HEK293 (cell line): Measurements from ENCODE around the gene UGT1A4.

Experiments
- BCL11A ChIP-seq: fragments of 450-650 bp; formaldehyde crosslinking; IDR thresholded peaks from 2 replicates; pipeline ENCODE4 v1.5.1; 2016; ENCODE audit warnings: low read depth, missing biosample characterization, missing genetic modification characterization
- HOXA7 ChIP-seq: sonication (generic); formaldehyde crosslinking; IDR thresholded peaks from 2 replicates; pipeline ENCODE4 v1.8.1; 2022; ENCODE audit warnings: missing genetic modification reagents, borderline replicate concordance
- REST ChIP-seq: fragments of 450-650 bp; formaldehyde crosslinking; IDR thresholded peaks from 2 replicates; pipeline ENCODE4 v1.5.1; 2016; ENCODE audit warnings: missing biosample characterization, missing genetic modification characterization
- SP2 ChIP-seq: fragments of 450-650 bp; formaldehyde crosslinking; IDR thresholded peaks from 2 replicates; pipeline ENCODE4 v1.5.1; 2016; ENCODE audit warnings: missing biosample characterization, missing genetic modification characterization
- ZBTB7A ChIP-seq: fragments of 450-650 bp; formaldehyde crosslinking; IDR thresholded peaks from 2 replicates; pipeline ENCODE4 v1.5.1; 2016; ENCODE audit warnings: low read depth, missing biosample characterization, missing genetic modification characterization
- ZNF140 ChIP-seq: fragments of 450-650 bp; formaldehyde crosslinking; IDR thresholded peaks from 2 replicates; pipeline ENCODE4 v1.5.1; 2016; ENCODE audit warnings: missing biosample characterization, missing genetic modification characterization
- ZNF645 ChIP-seq: fragments of 450-650 bp; formaldehyde crosslinking; IDR thresholded peaks from 2 replicates; pipeline ENCODE4; 2016; ENCODE audit warnings: missing biosample characterization, missing genetic modification characterization
- ZNF843 ChIP-seq: fragments of 450-650 bp; formaldehyde crosslinking; IDR thresholded peaks from 2 replicates; pipeline ENCODE4 v1.5.1; 2016; ENCODE audit warnings: missing biosample characterization, missing genetic modification characterization
- TF ChIP-seq, protein P1 (sequence below): fragments of 450-650 bp; formaldehyde crosslinking; IDR thresholded peaks from 2 replicates; pipeline ENCODE4 v1.5.1; 2016; ENCODE audit warnings: missing biosample characterization, missing genetic modification characterization

GRCh38 chr2:233798335-233799086 is 80.0 kb downstream of the UGT1A4 start:
- TF ChIP-seq HOXA7 = no peak
- TF ChIP-seq, protein P1, sequence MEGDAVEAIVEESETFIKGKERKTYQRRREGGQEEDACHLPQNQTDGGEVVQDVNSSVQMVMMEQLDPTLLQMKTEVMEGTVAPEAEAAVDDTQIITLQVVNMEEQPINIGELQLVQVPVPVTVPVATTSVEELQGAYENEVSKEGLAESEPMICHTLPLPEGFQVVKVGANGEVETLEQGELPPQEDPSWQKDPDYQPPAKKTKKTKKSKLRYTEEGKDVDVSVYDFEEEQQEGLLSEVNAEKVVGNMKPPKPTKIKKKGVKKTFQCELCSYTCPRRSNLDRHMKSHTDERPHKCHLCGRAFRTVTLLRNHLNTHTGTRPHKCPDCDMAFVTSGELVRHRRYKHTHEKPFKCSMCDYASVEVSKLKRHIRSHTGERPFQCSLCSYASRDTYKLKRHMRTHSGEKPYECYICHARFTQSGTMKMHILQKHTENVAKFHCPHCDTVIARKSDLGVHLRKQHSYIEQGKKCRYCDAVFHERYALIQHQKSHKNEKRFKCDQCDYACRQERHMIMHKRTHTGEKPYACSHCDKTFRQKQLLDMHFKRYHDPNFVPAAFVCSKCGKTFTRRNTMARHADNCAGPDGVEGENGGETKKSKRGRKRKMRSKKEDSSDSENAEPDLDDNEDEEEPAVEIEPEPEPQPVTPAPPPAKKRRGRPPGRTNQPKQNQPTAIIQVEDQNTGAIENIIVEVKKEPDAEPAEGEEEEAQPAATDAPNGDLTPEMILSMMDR = no peak
- TF ChIP-seq ZNF140 (tag by site-specific recombination) = no peak
- no peak for TF ChIP-seq BCL11A (tag by site-specific recombination)
- TF ChIP-seq ZNF645 (tag by site-specific recombination) = no peak
- no peak for TF ChIP-seq REST
- no peak for TF ChIP-seq ZBTB7A (tag by site-specific recombination)
- no peak for TF ChIP-seq ZNF843 (tag by site-specific recombination)
- TF ChIP-seq SP2 (tag by site-specific recombination) = no peak
